GM10248 (cell line): Measurements from ENCODE around the gene TPX2.

Experiments
- CTCF ChIA-PET: fragments of 300-600 bp; sonication (Branson Sonifier 250); formaldehyde crosslinking; extraction: SDS; loops from one replicate; lab custom pipeline; 2021; ENCODE audit warnings: antibody characterized with exemption; lab: Yijun Ruan, JAX
- POLR2A ChIA-PET: fragments of 350-650 bp; sonication (Branson Sonifier 250); formaldehyde crosslinking; extraction: SDS; loops from one replicate; lab custom pipeline; 2020; ENCODE audit warnings: antibody characterized with exemption; lab: Yijun Ruan, JAX
- DNase-seq: peaks from one replicate; pipeline ENCODE4 v3.0.0; 2012; ENCODE audit errors: extremely low spot score
- TF ChIP-seq, protein P1 (sequence below): IDR thresholded peaks from 2 replicates; pipeline ENCODE4 v1.5.1; 2012; ENCODE audit warnings: mild to moderate bottlenecking, low read depth; ENCODE audit errors: extremely low read depth, missing control alignments, control extremely low read depth

TPX2 gene, protein sequence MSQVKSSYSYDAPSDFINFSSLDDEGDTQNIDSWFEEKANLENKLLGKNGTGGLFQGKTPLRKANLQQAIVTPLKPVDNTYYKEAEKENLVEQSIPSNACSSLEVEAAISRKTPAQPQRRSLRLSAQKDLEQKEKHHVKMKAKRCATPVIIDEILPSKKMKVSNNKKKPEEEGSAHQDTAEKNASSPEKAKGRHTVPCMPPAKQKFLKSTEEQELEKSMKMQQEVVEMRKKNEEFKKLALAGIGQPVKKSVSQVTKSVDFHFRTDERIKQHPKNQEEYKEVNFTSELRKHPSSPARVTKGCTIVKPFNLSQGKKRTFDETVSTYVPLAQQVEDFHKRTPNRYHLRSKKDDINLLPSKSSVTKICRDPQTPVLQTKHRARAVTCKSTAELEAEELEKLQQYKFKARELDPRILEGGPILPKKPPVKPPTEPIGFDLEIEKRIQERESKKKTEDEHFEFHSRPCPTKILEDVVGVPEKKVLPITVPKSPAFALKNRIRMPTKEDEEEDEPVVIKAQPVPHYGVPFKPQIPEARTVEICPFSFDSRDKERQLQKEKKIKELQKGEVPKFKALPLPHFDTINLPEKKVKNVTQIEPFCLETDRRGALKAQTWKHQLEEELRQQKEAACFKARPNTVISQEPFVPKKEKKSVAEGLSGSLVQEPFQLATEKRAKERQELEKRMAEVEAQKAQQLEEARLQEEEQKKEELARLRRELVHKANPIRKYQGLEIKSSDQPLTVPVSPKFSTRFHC

DNA sequence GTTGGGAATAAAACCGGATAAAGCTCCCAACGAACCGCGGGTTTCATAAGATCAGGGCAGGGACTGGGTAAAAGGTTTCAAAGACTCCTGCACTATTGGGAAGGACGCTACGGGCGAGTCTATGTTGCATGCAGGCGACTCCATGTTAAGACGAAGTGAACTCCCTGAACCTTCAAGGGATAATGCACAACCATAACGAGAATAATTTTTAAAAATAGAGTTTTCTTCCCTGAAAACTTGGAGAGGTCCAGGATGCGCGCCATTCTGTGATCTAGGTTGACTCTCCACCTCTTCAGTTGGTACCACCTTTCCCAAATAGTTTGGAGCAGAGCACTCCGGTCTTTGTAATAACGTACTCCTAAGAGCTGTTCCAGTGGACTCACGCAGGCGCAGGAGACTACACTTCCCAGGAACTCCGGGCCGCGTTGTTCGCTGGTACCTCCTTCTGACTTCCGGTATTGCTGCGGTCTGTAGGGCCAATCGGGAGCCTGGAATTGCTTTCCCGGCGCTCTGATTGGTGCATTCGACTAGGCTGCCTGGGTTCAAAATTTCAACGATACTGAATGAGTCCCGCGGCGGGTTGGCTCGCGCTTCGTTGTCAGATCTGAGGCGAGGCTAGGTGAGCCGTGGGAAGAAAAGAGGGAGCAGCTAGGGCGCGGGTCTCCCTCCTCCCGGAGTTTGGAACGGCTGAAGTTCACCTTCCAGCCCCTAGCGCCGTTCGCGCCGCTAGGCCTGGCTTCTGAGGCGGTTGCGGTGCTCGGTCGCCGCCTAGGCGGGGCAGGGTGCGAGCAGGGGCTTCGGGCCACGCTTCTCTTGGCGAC, at the start of gene TPX2:
Gene TPX2 (plus strand): TSS at position 562 of the 821 bp plus-strand sequence. CDS start 18,187 bp downstream, outside the sequence.
- ChIA-PET POLR2A (no interaction called here), CTCF (interaction anchor here (0.8 to 9.5 kb wide), 5 partner anchors 9 to 78 kb away, joined by 3 to 95 read pairs (median 6); partner anchors contain the start of gene BCL2L1)
- peak; percentile 97 for DNase-seq
- TF ChIP-seq, protein P1, sequence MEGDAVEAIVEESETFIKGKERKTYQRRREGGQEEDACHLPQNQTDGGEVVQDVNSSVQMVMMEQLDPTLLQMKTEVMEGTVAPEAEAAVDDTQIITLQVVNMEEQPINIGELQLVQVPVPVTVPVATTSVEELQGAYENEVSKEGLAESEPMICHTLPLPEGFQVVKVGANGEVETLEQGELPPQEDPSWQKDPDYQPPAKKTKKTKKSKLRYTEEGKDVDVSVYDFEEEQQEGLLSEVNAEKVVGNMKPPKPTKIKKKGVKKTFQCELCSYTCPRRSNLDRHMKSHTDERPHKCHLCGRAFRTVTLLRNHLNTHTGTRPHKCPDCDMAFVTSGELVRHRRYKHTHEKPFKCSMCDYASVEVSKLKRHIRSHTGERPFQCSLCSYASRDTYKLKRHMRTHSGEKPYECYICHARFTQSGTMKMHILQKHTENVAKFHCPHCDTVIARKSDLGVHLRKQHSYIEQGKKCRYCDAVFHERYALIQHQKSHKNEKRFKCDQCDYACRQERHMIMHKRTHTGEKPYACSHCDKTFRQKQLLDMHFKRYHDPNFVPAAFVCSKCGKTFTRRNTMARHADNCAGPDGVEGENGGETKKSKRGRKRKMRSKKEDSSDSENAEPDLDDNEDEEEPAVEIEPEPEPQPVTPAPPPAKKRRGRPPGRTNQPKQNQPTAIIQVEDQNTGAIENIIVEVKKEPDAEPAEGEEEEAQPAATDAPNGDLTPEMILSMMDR = no peak

DNA sequence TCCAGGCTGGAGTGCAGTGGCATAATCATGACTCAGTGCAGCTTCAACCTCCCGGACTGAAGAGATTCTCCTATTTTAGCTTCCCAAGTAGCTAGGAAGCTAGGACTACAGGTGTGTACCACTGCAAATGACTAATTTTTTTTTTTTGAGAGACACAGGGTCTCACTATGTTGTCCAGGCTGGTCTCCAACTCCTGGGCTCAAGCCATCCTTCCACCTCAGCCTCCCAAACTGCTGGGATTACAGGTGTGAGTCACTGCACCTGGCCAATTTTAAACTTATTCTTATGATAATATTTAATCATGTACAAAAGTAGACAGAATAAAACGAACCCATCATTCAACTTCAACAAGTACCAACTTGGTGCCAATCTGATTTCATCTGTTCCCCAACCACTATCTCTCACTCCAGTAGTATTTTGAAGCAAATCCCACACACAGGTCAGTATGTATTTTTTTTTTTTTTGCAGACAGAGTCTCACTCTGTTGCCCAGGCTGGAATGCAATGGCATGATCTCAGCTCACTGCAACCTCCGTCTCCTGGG, 48.9 kb upstream of the TPX2 start:
- TF ChIP-seq, protein P1 = no peak
- CTCF ChIA-PET = interaction anchor here (1.2 to 2.6 kb wide), 4 partner anchors 16 to 77 kb away, joined by 3 to 9 read pairs (median 5); no protein-coding TSS in a partner anchor
- no peak for DNase-seq
- POLR2A ChIA-PET = no interaction called here

DNA sequence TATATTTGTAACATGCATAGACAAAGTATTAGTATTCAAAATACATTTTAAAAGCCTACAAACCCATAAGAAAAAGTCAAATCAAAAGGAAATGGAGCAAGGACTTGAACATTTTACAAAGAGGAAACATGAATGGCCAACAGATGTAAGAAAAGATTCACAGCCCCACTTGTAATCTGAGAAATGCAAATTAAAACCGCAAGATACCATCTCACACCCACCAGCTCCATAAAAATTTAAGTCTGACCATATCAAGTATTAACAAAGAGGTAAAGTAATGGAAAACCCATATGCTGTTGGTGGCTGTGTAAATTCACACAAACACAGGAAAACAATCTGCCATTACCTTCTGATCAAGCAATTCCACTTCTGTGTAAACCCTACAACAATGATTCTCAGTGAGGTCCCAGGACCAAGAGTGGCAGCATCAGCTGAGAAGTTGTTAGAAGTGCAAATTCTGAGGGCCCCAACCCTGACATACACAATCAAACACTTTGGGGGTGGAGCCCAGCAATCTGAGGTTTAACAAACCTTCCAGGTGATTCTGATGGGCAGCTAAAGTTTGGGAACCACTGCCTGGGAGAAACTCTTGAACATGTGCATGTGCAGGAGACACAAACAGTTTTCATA, 47.3 kb upstream of the TPX2 start:
- peak; percentile 37 for DNase-seq
- POLR2A ChIA-PET = no interaction called here
- TF ChIP-seq, protein P1 = no peak
- CTCF ChIA-PET = interaction anchor here (1.7 to 11.9 kb wide), 8 partner anchors 9 to 79 kb away, joined by 5 to 94 read pairs (median 6); partner anchors contain the start of gene BCL2L1

GRCh38 chr20:31693402-31693801, 45.7 kb upstream of the TPX2 start:
- TF ChIP-seq, protein P1 = no peak
- no peak for DNase-seq
- ChIA-PET CTCF (interaction anchor here (0.8 to 11.9 kb wide), 8 partner anchors 11 to 81 kb away, joined by 3 to 94 read pairs (median 4); partner anchors contain the start of gene BCL2L1), POLR2A (interaction anchor here (1.0 kb wide), 1 partner anchor 9 kb away, joined by 4 read pairs; no protein-coding TSS in a partner anchor)

- ChIA-PET POLR2A (interaction anchor here (1.0 kb wide), 1 partner anchor 10 kb away, joined by 4 read pairs; no protein-coding TSS in a partner anchor), CTCF (interaction anchor here (1.4 to 11.9 kb wide), 7 partner anchors 11 to 60 kb away, joined by 4 to 94 read pairs (median 9); partner anchors contain the start of gene BCL2L1)
- DNase-seq = no peak
- TF ChIP-seq, protein P1 = no peak
Observed at GRCh38 chr20:31693987-31694661, 45.0 kb upstream of the TPX2 start.
